ENCODE data around the gene PPARA.
"Not testable (repeated sequence)": the region's sequence is repeated elsewhere in the genome, so short reads cannot be mapped to it uniquely, and the experiment has no call there.

Gene PPARA

DNA sequence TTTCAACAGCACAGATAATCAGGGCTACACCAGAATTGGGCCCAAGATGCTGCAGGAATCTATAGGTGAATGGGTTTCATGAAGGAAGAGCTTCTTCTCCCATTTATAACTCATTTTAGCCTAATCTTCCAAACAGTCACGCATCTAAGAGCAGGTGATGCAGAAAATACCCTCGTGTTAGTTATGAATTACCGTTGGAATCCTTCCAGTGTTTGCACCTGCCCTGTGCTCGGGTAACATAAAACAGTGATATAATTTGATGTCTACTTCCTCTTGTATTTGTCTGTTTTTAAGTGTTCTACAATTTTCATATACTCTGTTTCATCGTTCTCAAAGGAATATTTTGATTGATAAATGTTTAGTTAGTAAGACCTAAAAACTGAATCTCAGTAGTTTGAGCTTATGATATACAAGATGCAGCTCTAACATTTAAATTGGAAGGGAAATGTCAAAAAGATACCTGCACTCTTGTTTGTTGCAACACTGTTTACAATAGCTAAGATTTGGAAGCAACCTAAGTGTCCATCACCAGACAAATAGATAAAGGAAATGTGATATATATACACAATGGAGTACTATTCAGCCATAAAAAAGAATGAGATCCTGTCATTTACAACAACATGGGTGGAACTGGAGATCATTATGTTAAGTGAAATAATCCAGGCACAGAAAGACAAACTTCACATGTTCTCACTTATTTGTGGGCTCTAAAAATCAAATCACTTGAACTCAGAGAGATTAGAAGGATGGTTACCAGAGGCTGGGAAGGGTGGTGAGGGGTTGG lies 42.1 kb downstream of the PPARA start:
- TF ChIP-seq CTCF (IDR thresholded peaks at IDR 0.05; ENCODE audit: low read depth, low read length) = no peak
- no peak for DNase-seq (ENCODE audit: extremely low read depth, low read depth)

DNA sequence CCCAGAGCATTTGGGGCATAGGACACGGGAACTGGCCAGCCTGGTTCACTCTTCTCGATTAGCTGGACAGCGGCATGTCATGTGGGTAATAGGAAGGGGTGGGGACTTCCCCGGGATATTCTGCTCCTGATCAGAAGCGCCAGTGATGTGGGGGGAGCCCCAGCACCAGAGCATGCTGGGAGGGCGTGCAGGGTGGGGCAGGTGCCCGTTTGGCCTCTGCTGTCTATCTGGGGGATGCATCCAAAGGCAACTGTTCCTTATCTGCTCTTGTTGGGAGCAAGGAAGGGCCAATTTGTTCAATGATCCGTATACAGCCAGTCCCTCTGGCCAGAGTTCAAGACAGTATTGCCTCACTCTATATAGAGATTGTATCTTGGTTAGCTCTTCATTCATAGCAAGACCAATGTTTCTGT lies 43.6 kb downstream of the PPARA start:
- DNase-seq (ENCODE audit: extremely low read depth, low read depth) = no peak
- TF ChIP-seq CTCF (IDR thresholded peaks at IDR 0.05; ENCODE audit: low read depth, low read length) = no peak

DNA sequence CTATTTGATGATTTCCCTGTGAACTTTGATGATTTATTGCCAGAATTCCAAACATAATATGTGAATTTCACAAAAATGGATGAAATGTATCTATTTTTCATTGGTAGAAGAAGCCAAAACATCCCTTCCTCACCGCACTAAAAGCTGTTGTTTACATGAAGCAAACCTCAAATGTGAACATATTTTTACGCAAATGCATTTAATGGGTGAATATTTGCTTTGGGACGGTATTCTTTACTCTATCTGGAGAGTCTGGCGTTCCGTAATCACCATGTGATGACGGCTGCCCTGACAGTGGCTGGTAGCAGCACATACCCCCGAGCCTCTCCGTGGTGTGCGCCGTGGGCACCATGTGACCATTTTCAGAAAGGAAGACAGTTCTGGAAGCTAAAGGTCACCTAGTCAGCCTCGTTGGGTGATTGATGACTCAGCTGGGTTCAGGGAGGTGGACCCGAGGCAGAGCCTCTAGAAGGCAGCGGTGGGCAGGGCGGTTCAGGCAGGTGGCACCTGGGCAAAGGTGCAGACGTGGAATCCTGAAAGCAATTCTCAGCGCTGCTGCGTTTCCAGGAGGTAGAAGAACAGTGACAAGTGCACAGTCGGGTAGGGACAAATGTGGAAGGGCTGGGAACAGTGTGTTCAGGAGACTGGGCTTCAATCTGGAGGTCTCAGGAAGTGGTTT lies 45.3 kb downstream of the PPARA start:
- no peak for TF ChIP-seq CTCF (IDR thresholded peaks at IDR 0.05; ENCODE audit: low read depth, low read length)
- DNase-seq (ENCODE audit: extremely low read depth, low read depth) = no peak

DNA sequence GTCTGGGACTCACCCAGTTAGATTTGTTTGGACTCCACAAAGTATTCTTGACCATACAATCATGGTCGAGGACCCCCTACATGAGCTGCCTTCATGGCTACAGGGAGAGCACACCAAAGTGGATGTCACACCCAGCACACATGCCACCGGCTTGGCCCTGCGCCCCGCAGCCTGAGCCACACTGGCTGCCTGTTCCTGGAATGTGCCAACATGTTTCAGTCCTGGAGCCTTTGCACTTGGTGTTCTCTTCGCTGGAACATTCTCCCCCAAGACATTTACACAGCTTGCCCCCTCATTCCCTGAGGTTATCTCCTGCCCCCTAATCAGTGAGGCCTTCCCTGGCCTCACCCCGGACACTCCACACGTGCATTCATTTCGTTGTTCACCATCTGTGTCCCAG lies 46.0 kb downstream of the PPARA start:
- no peak for TF ChIP-seq CTCF (IDR thresholded peaks at IDR 0.05; ENCODE audit: low read depth, low read length)
- DNase-seq (ENCODE audit: extremely low read depth, low read depth) = no peak

DNA sequence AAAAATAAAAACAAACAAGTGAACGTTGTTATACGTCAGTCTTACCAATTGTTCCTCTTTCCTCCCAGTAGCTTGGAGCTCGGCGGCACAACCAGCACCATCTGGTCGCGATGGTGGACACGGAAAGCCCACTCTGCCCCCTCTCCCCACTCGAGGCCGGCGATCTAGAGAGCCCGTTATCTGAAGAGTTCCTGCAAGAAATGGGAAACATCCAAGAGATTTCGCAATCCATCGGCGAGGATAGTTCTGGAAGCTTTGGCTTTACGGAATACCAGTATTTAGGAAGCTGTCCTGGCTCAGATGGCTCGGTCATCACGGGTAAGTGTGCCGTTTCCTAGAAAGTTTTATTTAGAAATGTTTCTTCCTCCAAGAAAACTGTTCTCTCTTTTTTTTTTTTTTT lies 47.9 kb downstream of the PPARA start:
- no peak for DNase-seq (ENCODE audit: extremely low read depth, low read depth)
- TF ChIP-seq CTCF (IDR thresholded peaks at IDR 0.05; ENCODE audit: low read depth, low read length) = no peak

- not testable (repeated sequence) for DNase-seq (ENCODE audit: extremely low read depth, low read depth)
Measured at GRCh38 chr22:46198806-46199205, 48.5 kb downstream of the PPARA start.

- no peak for DNase-seq (ENCODE audit: extremely low read depth, low read depth)
- TF ChIP-seq CTCF (IDR thresholded peaks at IDR 0.05; ENCODE audit: low read depth, low read length) = no peak
Measured at GRCh38 chr22:46201059-46201757, 50.9 kb downstream of the PPARA start.

Measured in AG09319 (cell line).